GM15510 (cell line): ENCODE measurements around the gene CFLAR.

Source experiments
- POLR2A ChIP-seq: IDR thresholded peaks from 3 replicates; pipeline ENCODE4 v1.6.1; 2011; ENCODE audit warnings: borderline replicate concordance; ENCODE audit not compliant: insufficient read length; ENCODE audit errors: extremely low read depth

CFLAR gene

DNA sequence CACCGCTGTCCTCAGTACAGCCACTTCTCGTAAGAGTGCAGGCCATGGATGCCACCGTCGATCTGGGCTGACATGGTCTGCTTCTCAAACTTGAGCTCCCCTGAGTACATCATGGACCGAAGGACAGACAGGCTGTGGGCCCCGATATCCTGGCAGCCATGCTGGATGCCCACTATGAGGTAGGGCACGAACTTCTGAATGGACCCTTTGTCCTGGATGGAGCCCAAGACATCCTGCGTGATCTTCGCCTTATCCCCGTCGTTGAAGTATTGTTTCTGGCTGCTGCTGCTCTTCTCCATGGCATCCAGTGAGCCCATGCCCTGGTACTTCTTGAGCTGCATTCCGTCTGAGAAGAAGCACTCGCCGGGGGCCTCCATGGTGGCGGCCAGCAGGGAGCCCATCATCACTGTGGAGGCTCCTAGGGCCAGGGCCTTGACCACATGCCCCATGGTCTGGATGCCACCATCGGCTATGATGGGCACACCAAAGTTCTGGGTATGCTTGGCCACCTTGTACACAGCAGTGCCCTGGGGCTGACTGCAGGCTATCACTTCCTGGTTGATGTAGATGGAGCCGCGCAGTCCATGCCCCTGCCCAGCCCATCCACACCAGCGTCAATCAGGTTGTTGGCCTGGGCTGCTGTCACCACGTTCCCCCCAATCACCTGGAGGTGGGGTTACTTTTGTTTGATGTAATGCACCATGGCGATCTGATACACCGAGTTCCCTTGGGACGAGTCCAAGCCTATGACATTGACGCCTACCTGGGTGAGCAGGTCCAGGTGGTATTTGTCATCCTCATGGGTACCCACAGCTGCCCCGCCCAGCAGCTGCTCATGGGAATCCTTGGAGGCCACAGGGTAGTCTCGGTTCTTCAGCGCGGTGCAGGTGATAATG is 21.8 kb downstream of the CFLAR start:
- no peak for TF ChIP-seq POLR2A

- no peak for TF ChIP-seq POLR2A
These were observed 22.5 kb downstream of the CFLAR start for GRCh38 chr2:201138401-201138970.

GRCh38 chr2:201139836-201140604 is 24.1 kb downstream of the CFLAR start:
- no peak for TF ChIP-seq POLR2A

DNA sequence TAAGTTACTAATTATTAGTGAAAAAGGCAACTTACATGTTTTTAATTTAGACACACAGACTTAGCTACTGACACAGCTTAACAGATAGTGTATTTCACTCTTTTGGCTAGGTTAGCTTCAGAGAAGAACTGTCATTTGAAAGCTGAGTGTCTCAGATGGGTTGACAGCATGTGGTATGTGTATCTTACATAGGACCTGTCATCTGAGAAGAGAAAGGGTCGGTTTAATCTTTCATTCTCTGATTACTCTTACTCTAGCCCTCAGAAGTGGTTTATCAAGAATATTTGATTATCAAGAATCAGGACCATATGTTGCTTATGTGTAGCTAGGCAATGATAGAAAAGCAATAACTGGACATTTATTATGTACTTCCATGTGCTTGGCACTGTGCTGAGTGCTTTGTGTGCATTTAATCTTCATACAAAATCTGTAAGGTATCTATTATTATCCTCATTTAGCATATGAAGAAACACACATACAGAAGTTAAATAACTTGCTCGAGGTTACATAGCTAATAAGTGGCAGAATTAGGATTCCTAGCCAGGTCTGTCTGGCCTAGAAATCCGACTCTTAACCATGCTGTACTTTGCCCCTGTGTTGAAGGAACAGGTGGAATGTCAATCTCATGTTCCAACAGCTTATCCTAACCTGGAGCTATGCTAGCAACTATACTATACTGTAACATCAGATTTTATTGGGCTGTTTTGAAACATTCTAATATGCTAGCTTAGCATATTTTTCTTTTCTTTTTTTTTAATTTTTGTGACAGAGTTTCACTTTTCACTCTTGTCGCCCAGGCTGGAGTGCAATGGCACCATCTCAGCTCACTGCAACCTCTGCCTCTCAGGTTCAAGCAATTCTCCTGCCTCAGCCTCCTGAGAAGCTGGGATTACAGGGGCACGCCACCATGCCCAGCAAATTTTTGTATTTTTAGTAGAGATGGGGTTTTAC is 28.4 kb downstream of the CFLAR start:
- no peak for TF ChIP-seq POLR2A

DNA sequence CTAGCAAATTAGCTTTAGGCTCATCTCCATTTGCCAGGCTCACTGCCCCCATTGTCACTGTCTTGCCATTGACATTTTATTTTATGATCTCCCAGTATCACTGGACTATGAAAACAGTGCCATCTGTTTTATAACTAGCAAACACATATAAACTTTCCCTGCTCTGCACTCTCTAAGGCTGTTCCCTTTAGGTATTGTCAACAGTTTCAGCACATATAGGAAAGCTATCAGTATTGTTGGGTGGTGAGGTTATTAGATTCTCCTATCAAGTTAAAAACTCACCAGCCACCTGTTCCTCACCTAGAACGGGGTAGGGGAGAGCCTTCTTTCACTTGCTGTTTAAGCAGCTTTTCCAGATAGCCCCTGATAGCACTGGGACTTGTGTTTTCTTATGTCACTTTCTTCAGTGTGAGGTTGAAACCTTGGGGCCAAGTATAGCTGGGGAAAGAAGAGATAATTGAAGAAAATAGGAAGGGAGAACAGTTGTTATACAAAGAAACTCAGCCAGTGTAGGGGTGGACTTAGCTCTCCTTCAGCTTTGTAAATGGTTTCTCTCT is 32.5 kb downstream of the CFLAR start:
- no peak for TF ChIP-seq POLR2A

DNA sequence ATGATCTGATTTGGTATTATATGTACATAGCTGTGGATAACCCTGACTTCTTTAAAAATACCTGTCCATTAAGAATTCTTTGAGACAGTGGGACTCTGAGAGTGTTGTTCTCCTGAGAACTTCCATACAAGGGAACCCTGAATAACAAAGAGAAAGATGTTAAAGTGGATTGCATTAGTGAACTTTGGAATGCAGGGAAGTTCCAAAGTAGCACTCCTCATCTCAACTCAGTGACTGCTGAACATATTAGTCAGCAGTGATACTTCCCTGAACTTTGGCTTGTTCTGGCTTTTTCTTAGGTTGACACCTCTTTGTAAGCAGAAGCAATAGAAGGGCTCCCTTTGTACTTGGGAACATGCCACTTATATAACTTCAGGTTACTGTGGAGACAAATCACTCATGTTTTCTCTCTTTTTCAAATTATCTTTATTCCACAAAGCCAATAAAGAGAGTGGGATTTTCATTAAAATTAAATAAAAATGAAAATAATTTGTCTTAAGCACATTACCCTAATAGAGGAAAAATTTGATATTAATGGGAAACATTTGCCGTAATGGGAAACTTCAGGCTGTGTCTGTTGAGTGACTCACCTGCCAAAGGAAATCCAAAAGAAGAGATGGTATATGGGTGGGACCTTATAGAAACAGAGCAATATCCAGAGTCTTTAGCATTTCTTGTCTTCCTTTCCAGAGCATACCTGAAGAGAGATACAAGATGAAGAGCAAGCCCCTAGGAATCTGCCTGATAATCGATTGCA is 33.3 kb downstream of the CFLAR start:
- no peak for TF ChIP-seq POLR2A

DNA sequence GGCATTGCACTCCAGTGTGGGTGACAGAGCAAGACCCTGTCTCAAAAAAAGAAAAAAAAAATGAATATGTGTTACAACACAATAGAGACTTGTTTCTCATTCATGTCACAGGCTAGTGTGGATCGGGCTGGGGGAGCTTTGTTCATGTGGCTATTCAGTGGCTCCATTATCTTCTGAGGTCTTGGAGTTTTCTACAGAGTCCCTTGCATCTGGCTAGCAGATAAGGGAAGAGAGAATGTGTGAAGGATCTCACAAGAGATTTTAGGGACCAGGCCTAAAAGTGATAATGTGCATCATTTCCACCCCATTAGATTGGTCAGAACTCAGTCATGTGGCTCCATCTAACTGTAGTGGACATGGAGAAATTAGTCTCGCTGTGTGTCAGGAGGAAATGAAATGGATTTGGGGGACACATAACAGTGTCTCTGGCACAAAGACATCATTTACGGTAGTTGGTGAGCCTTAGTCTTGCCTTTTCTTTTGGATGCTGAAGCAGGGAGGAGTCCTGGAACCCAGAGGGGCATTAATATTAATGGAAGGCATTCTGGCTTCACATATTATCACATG is 34.6 kb downstream of the CFLAR start:
- no peak for TF ChIP-seq POLR2A

DNA sequence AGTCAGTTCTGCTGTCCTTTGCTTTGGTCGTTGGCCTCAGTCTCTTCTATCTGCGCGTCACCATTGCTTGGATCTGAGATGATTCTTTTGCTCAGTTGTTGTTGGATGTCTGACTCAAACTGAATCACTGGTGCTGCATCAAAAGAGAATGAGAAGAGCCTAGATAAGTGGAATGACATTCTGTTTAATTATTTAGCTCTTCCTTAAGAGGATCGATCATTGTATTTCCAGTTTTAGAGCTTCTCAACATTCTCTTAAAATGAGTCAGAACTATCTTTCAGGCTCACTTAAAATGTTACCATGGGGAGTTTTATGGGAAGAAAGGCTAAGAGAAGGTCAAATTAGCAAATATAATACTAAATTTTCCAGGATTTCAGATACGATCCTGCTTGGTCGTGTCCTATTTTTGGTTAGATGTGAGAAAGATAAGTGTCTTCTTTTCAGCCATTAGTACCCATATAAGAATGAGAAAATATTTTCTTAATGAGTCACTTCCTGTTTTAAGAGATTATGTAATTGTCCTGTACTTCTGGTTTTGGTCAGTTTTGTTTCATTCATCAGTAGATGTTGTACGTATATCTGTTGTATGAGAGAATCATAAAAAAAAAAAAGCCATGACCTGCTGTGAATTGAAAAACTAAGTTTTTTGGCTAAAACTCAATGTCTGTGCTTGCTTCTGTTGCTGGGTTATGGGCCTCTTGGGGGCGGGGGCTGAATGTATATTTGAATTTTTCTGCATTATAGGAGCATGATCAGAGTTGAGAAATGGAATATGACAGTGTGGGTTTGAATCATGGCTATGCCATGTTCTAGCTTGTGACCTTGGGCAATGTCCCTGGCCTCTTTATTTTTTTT is 35.4 kb downstream of the CFLAR start:
- no peak for TF ChIP-seq POLR2A

- TF ChIP-seq POLR2A = no peak
These were observed 36.6 kb downstream of the CFLAR start for GRCh38 chr2:201152517-201152916.

GRCh38 chr2:201152999-201153815 is 37.2 kb downstream of the CFLAR start:
- no peak for TF ChIP-seq POLR2A

- no peak for TF ChIP-seq POLR2A
These were observed 38.8 kb downstream of the CFLAR start for GRCh38 chr2:201154615-201155399.

GRCh38 chr2:201156036-201156435 is 40.1 kb downstream of the CFLAR start:
- no peak for TF ChIP-seq POLR2A
